Spleen (tissue), 11 donors: Measurements from ENCODE around the gene ILF2. TPM values are rescaled to one million over a fixed set of nuclear protein-coding genes. Genes with fewer than 3 reads are reported as not detected.

ENCODE experiments used
- DNase-seq: peaks from one replicate; pipeline ENCODE4 v3.0.0-alpha.2; 2020
- H3K27ac ChIP-seq, 8 donors: fragments of 200-600 bp; sonication (generic) in 7 of 8; 1 replicate in 4 of 8; 2 replicates in 4 of 8; pipeline versions ENCODE4 v1.5.0 to v1.8.0; 2016 to 2021; ENCODE audit warnings: inconsistent platforms in 4 of 8, mild to moderate bottlenecking in 4 of 8, moderate library complexity in 1 of 8
- H3K27me3 ChIP-seq, 7 donors: fragments of 200-600 bp; sonication (generic) in 6 of 7; replicated peaks in 1 of 7; 1 replicate in 4 of 7; 2 replicates in 3 of 7; pipeline versions ENCODE4 v1.5.0 to v1.8.0; 2016 to 2021; ENCODE audit warnings: inconsistent platforms in 3 of 7, mild to moderate bottlenecking in 1 of 7
- H3K36me3 ChIP-seq, 6 donors: fragments of 200-600 bp; sonication (generic) in 5 of 6; 1 replicate in 4 of 6; 2 replicates in 2 of 6; pipeline versions ENCODE4 v1.5.0 to v1.8.0; 2016 to 2021; ENCODE audit warnings: inconsistent platforms in 2 of 6
- H3K4me1 ChIP-seq, 6 donors: fragments of 200-600 bp; sonication (generic) in 5 of 6; 1 replicate in 3 of 6; 2 replicates in 3 of 6; pipeline versions ENCODE4 v1.5.0 to v1.8.0; 2016 to 2021; ENCODE audit warnings: inconsistent platforms in 3 of 6
- H3K4me3 ChIP-seq, 8 donors: fragments of 200-600 bp; sonication (generic) in 7 of 8; 1 replicate in 4 of 8; 2 replicates in 4 of 8; pipeline versions ENCODE4 v1.5.0 to v1.8.0; 2016 to 2021; ENCODE audit warnings: inconsistent platforms in 4 of 8, mild to moderate bottlenecking in 4 of 8, moderate library complexity in 2 of 8
- H3K9me3 ChIP-seq, 8 donors: fragments of 200-600 bp; sonication (generic) in 7 of 8; 1 replicate in 4 of 8; 2 replicates in 4 of 8; pipeline versions ENCODE4 v1.5.0 to v1.8.0; 2016 to 2021; ENCODE audit warnings: inconsistent platforms in 4 of 8
- POLR2A ChIP-seq, 3 donors: fragments of 450-650 bp; IDR thresholded peaks; one replicate each; pipeline ENCODE4 v1.5.1; 2017; ENCODE audit warnings: antibody characterized with exemption in 3 of 3, mild to moderate bottlenecking in 1 of 3
- POLR2AphosphoS5 ChIP-seq, 3 donors: sonication (generic); formaldehyde crosslinking; IDR thresholded peaks; one replicate each; pipeline ENCODE4 v1.5.1; 2017; ENCODE audit warnings: antibody characterized with exemption in 3 of 3
- WGBS, 5 donors: extraction: QIAGEN DNeasy Blood & Tissue Kit in 3 of 5; methylation state at CpG; one replicate each; pipeline versions ENCODE4 v1.1.5 to v1.1.7; 2013 to 2018; 5-methylcytosine and 5-hydroxymethylcytosine counted together
- intact Hi-C: fragments of 100-400 bp; cut with DNase I; formaldehyde crosslinking; loops from one replicate; pipeline ENCODE4 v1.15.0; 2023; ENCODE audit warnings: low total_unique reads
- polyA plus RNA-seq, 3 donors: library from polyadenylated mRNA; stranded (reverse); fragments of 200-250 nt; gene quantifications; one replicate each; pipeline ENCODE4 v1.2.1, GENCODE V29; 2013
- total RNA-seq, 7 donors: library from RNA; depleted of rRNA in 3 of 7; stranded (reverse); fragments of >200 nt in 3 of 7; fragmentation: NEBNext Ultra II Directional in 4 of 7; extraction: Animal tissue kit (Norgen Biotek cat#: 25700) in 4 of 7; gene quantifications; one replicate each; pipeline versions ENCODE4 v1.1.0 to v1.2.1, GENCODE V29; 2016 to 2021
- TF ChIP-seq, protein P1 (sequence below), 11 experiments: fragments of 200-600 bp in 7 of 11; fragments of 450-650 bp in 4 of 11; sonication (generic) in 4 of 11; IDR thresholded peaks in 8 of 11; conservative IDR thresholded peaks in 3 of 11; 1 replicate in 7 of 11; 2 replicates in 4 of 11; pipeline versions ENCODE4 v1.4.0 to v1.8.0; 2016 to 2021; ENCODE audit warnings: antibody characterized with exemption in 11 of 11, inconsistent platforms in 4 of 11, mild to moderate bottlenecking in 1 of 11
- donor health status: healthy with polysubstance abuse.
- donor health status: DM: no; HTN: no; CAD: no; lungs with moderate emphysema.
- donor health status: DM: no; HTN: no; CAD: no.
- donor health status: Bipolar disorder and iron deficiency.
- donor health status: healthy.
- donor health status: DM: no; HTN: no; CAD: no.
- donor health status: DM: yes; HTN: yes; CAD: no.

The ILF2 gene
- total and polyA plus RNA-seq, 10 donors: 54.9 to 105 (median 83.9) TPM

DNA sequence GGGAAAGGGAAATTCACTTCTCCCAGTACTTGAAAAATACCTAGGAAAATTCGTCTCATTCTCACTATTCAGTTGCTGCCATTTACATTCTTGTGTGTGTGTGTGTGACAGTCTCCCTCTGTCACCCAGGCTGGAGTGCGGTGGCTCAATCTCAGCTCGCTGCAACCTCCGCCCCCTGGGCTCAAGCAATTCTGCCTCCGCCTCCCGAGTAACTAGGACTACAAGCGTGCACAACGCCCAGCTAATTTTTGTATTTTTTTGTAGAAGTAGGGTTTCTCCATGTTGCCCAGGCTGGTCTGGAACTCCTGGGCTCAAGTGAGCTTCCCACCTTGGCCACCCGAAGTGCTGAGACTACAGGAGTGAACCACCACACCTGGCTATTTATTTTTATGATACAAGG lies 11.1 kb downstream of the ILF2 start:
- Histone ChIP-seq H3K9me3 (no peaks in the 10 kb centered on the region), H3K4me3 (peak overlapping the region in 7 of 8 donors; percentile 65 to 88 (median 72)), H3K36me3 (peaks cover 4 to 52% (median 42%) of the 10 kb centered on the region in 6 donors), H3K27me3 (no peaks in the 10 kb centered on the region), H3K4me1 (peaks cover 9 to 31% (median 19%) of the 10 kb centered on the region in 6 donors), H3K27ac (peak overlapping the region in 5 of 8 donors; percentile 97 to 99 (median 97))
- TF ChIP-seq POLR2A (IDR thresholded peaks at IDR 0.05) (no peak), POLR2AphosphoS5 (IDR thresholded peaks at IDR 0.05) (no peak)
- TF ChIP-seq, protein P1, sequence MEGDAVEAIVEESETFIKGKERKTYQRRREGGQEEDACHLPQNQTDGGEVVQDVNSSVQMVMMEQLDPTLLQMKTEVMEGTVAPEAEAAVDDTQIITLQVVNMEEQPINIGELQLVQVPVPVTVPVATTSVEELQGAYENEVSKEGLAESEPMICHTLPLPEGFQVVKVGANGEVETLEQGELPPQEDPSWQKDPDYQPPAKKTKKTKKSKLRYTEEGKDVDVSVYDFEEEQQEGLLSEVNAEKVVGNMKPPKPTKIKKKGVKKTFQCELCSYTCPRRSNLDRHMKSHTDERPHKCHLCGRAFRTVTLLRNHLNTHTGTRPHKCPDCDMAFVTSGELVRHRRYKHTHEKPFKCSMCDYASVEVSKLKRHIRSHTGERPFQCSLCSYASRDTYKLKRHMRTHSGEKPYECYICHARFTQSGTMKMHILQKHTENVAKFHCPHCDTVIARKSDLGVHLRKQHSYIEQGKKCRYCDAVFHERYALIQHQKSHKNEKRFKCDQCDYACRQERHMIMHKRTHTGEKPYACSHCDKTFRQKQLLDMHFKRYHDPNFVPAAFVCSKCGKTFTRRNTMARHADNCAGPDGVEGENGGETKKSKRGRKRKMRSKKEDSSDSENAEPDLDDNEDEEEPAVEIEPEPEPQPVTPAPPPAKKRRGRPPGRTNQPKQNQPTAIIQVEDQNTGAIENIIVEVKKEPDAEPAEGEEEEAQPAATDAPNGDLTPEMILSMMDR (IDR thresholded peaks at IDR 0.05 in 8 of 11, conservative IDR thresholded peaks at IDR 0.05 in 3 of 11): no peak
- 75 to 83% (median 81%) methylated on average over 9 of the region's 9 CpGs for WGBS, 5 donors
- intact Hi-C loops: no loop called here
- DNase-seq: no peak

DNA sequence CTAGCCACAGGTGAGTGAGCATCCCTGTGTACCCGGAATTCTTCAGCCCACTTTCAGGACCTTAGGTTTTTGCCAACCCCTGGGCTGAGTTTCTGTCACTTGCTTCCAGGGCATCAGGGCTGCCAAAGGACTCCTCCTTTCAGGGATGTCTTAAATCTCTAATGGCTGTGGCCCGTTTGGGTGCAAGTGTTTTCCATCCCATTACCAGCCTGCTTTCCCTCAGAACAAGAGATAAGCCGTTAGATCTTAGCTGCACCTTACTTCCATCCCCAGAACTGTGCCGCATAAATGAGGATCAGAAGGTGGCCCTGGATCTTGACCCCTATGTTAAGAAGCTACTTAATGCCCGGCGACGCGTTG lies 11.6 kb downstream of the ILF2 start:
- TF ChIP-seq POLR2A (IDR thresholded peaks at IDR 0.05) (no peak), POLR2AphosphoS5 (IDR thresholded peaks at IDR 0.05) (no peak)
- TF ChIP-seq, protein P1 (IDR thresholded peaks at IDR 0.05 in 8 of 11, conservative IDR thresholded peaks at IDR 0.05 in 3 of 11): no peak
- intact Hi-C loops: no loop called here
- H3K4me3 ChIP-seq: peak overlapping the region; percentile 65 to 88 (median 74)

DNA sequence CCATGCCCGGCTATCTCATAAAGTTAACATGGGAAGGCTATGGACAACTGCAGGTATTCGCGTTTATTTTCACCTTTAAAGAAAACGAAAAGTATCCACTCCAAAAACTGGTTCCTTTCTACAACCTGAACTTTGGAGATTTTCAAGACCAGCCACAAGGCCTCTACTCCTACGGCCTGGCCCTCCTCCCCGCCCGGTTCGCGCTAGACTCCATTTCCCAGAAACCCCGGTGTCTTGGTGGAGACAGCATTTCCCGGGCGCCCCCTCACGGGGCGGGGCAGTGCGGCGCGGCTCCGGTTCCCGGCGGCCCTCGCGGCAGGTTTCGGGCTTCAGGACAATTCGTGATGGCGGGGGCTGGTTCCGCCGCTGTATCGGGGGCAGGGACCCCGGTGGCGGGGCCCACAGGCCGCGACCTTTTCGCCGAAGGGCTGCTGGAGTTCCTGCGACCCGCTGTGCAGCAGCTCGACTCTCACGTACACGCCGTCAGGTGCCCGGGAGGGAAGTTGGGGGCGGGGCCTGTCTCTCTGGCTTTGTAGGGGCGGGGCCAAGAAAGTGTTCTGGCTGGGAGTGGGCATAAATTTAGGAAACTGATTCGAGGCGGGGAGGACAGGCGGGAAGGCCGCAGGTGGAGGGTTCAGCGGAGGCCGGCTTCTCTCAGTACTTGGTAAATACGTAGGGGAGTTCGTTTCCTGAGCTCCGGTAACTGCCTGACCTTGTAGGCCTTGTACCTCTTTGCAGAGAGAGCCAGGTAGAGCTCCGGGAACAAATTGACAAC lies 12.2 kb downstream of the ILF2 start, which contains the start of gene SNAPIN:
Gene SNAPIN (plus strand): TSS at position 304 of the 775 bp plus-strand sequence. CDS start 41 bp downstream, at position 345.
- H3K9me3 ChIP-seq: no peaks in the 10 kb centered on the region
- peak; percentile 98 for DNase-seq
- H3K27me3 ChIP-seq: no peaks in the 10 kb centered on the region
- H3K4me3 ChIP-seq: peak within 1 kb of the TSS; percentile 65 to 88 (median 74)
- intact Hi-C loops: no loop called here
- H3K27ac ChIP-seq: peak within 1 kb of the TSS; percentile 85 to 99 (median 97)
- WGBS, 5 donors: 2 to 3% (median 2%) methylated on average over 39 to 53 of the region's 53 CpGs
- H3K4me1 ChIP-seq: peaks cover 9 to 32% (median 19%) of the 10 kb centered on the region in 6 donors
- H3K36me3 ChIP-seq: peaks cover 4 to 41% (median 31%) of the 10 kb centered on the region in 6 donors
- TF ChIP-seq POLR2A (IDR thresholded peaks at IDR 0.05) (peak in 2 of 3 donors; percentile 18 to 56), POLR2AphosphoS5 (IDR thresholded peaks at IDR 0.05) (peak; percentile 88 to 95 (median 89))
- TF ChIP-seq, protein P1 (IDR thresholded peaks at IDR 0.05 in 8 of 11, conservative IDR thresholded peaks at IDR 0.05 in 3 of 11): peak in 7 of 11 experiments; percentile 22 to 53 (median 36)

More for the DNA sequence above, 11.6 kb downstream of the ILF2 start:
- Histone ChIP-seq H3K4me1 (peaks cover 9 to 31% (median 19%) of the 10 kb centered on the region in 6 donors), H3K9me3 (no peaks in the 10 kb centered on the region), H3K27ac (peak overlapping the region; percentile 85 to 99 (median 97)), H3K36me3 (peaks cover 4 to 47% (median 37%) of the 10 kb centered on the region in 6 donors), H3K27me3 (no peaks in the 10 kb centered on the region)
- DNase-seq: peak; percentile 50
- 37 to 56% (median 45%) methylated on average over 8 of the region's 8 CpGs for WGBS, 5 donors

DNA sequence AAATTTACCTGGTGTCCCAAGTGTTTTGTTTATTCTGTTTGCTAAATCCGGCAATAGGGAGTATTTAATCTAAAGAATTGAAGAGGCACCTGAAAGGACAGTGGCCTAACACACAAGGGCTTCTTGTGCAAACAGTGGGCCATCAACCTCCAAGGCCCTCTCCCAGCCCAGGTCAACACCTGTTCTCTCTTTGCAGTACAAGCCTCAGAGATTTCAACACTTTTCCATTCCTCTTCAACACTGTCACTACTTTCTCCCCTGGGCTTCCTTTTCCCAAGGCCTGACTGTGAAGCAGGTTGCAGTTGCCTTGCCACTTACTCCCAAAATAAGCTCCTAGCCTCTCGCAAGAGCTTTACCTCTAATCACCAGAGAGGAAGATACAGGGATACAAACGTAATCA lies 15.5 kb downstream of the ILF2 start:
- peaks cover 0 to 9% (median 0%) of the 10 kb centered on the region in 6 donors for H3K36me3 ChIP-seq
- 86 to 96% (median 93%) methylated on average over 3 of the region's 3 CpGs for WGBS, 5 donors
- no peak for TF ChIP-seq POLR2AphosphoS5 (IDR thresholded peaks at IDR 0.05)
- no peak for TF ChIP-seq POLR2A (IDR thresholded peaks at IDR 0.05)
- TF ChIP-seq, protein P1 (IDR thresholded peaks at IDR 0.05 in 8 of 11, conservative IDR thresholded peaks at IDR 0.05 in 3 of 11): no peak
- no peak overlapping the region for H3K27ac ChIP-seq
- intact Hi-C loops: no loop called here
- peaks cover 9 to 38% (median 24%) of the 10 kb centered on the region in 6 donors for H3K4me1 ChIP-seq
- no peak for DNase-seq
- H3K4me3 ChIP-seq: no peak overlapping the region
- no peaks in the 10 kb centered on the region for H3K27me3 ChIP-seq
- H3K9me3 ChIP-seq: no peaks in the 10 kb centered on the region
